ENCODE measurements around the gene TNP1. TPM values are rescaled to one million over a fixed set of nuclear protein-coding genes. Genes with fewer than 3 reads are reported as not detected.

Gene TNP1
- total RNA-seq, 2 donors from 2014 or later = not detected

GRCh38 chr2:216860426-216861137, 718 bp upstream of the TNP1 start:
- Histone ChIP-seq H3K36me3 (no peaks in the 10 kb centered on the region), H3K27me3 (no peaks in the 10 kb centered on the region), H3K4me1 (peaks cover 0 to 16% of the 10 kb centered on the region in 2 donors), H3K4me3 (no peak overlapping the region), H3K9me3 (no peaks in the 10 kb centered on the region), H3K27ac (no peak overlapping the region)
- no peak for TF ChIP-seq CTCF (IDR thresholded peaks at IDR 0.05)
- no peak for DNase-seq (ENCODE audit: low spot score)

GRCh38 chr2:216858312-216858711, 1.6 kb downstream of the TNP1 start:
- H3K4me1 ChIP-seq = peaks cover 0 to 16% of the 10 kb centered on the region in 2 donors
- no peak for DNase-seq (ENCODE audit: low spot score)
- TF ChIP-seq CTCF (IDR thresholded peaks at IDR 0.05) = no peak
- no peaks in the 10 kb centered on the region for H3K36me3 ChIP-seq
- no peak overlapping the region for H3K4me3 ChIP-seq
- no peak overlapping the region for H3K27ac ChIP-seq
- H3K27me3 ChIP-seq = no peaks in the 10 kb centered on the region
- no peaks in the 10 kb centered on the region for H3K9me3 ChIP-seq

- H3K4me1 ChIP-seq = peaks cover 0 to 16% of the 10 kb centered on the region in 2 donors
- TF ChIP-seq CTCF (IDR thresholded peaks at IDR 0.05) = no peak
- H3K36me3 ChIP-seq = no peaks in the 10 kb centered on the region
- no peak overlapping the region for H3K27ac ChIP-seq
- no peak for DNase-seq (ENCODE audit: low spot score)
- H3K27me3 ChIP-seq = no peaks in the 10 kb centered on the region
- H3K9me3 ChIP-seq = no peaks in the 10 kb centered on the region
- H3K4me3 ChIP-seq = no peak overlapping the region
These were observed 2.7 kb downstream of the TNP1 start for GRCh38 chr2:216857131-216857550.

- Histone ChIP-seq H3K4me1 (peaks cover 0 to 16% of the 10 kb centered on the region in 2 donors), H3K36me3 (no peaks in the 10 kb centered on the region), H3K4me3 (no peak overlapping the region), H3K27ac (peak overlapping the region in 1 of 2 donors; percentile 10), H3K27me3 (no peaks in the 10 kb centered on the region), H3K9me3 (no peaks in the 10 kb centered on the region)
- TF ChIP-seq CTCF (IDR thresholded peaks at IDR 0.05) = no peak
- no peak for DNase-seq (ENCODE audit: low spot score)
These were observed 3.3 kb downstream of the TNP1 start for GRCh38 chr2:216856406-216857065.

GRCh38 chr2:216855605-216856004, 4.3 kb downstream of the TNP1 start:
- no peak for TF ChIP-seq CTCF (IDR thresholded peaks at IDR 0.05)
- Histone ChIP-seq H3K36me3 (no peaks in the 10 kb centered on the region), H3K27ac (no peak overlapping the region), H3K4me3 (no peak overlapping the region), H3K4me1 (peaks cover 0 to 16% of the 10 kb centered on the region in 2 donors), H3K9me3 (no peaks in the 10 kb centered on the region), H3K27me3 (no peaks in the 10 kb centered on the region)
- DNase-seq (ENCODE audit: low spot score) = no peak
